ENCODE results near the gene NRCAM.

NRCAM gene

DNA sequence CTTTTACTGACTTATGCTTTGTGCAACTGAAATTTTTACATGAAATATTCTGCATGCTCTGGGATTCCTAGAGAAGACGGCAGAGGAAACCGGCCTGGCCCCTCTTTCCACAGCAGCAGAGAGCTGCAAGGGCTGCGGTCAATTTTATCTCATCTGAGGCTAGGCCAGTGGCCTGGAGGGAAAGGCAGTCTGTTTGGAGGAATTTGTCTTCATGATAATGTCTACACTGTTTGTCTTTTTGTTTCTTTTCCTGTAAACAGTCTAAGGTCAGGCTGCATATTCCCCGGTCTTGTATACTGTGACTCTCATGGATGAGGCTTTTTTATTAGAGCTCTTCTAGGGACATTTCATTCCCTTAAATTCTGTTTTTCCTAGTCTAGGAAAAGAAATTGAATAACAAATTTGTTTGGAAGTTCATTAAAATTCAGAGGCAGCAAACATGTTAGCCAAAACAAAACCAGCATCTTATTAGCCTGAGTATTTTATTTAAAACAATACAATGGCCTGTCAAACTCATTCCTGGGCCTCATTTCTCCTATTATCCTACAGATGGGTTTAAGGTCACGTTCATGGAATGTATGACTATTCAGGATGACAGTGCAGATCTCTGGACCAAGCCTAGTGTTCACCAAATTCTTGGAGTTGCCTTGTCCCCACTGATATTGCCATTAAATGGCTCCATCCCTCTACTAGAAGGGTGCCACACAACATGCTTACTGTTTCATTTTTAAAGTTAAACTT is 352.5 kb downstream of the NRCAM start:
- no peak overlapping the region for H3K4me3 ChIP-seq (ENCODE audit: low read length)
- no peak overlapping the region for H3K9ac ChIP-seq (ENCODE audit: low read depth, low read length)

DNA sequence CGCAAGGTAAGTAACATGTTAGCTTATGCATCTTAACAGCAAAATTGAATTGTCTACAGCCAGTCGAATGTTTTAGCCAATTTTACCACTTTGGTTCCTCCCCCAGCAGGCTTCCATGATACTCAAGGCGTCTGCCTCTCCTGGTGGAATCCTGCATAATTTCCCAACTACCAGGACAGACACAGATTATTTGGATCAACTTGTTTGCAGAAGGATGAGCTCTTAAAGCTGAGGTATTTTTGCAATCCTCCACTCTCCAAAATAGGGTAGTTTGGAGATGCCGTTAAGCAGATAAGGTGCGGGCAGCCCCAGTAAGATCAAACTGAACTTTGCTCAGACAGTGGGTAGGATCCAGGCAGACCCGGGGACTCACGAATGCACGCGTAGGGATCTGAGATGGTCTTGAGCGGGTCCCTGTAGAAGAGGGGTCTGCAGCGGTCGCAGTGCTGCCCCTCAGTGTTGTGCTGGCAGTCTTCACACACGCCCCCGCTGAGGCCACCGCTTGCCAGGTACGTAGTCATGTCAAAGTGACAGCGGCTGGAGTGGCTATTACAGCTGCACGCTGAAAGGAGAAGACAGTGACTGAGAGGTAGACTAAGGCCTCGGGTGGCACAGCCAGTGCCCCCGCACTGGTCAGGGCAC is 353.4 kb downstream of the NRCAM start:
- no peaks in the 10 kb centered on the region for H3K36me3 ChIP-seq (ENCODE audit: insufficient read depth, low read length)
- no peak overlapping the region for H3K4me2 ChIP-seq (ENCODE audit: low read length)
- H3K4me3 ChIP-seq (ENCODE audit: low read length) = no peak overlapping the region
- no peak overlapping the region for H3K9ac ChIP-seq (ENCODE audit: low read depth, low read length)
- H3K4me1 ChIP-seq (ENCODE audit: control insufficient read depth, insufficient read depth, low read length) = peaks cover 7% of the 10 kb centered on the region
- H3K27me3 ChIP-seq (ENCODE audit: control insufficient read depth, insufficient read depth, low read length) = no peaks in the 10 kb centered on the region
- H3K9me3 ChIP-seq (replicated peaks; ENCODE audit: low read length) = no peaks in the 10 kb centered on the region

More for the DNA sequence above, 352.5 kb downstream of the NRCAM start:
- Histone ChIP-seq H3K4me2 (ENCODE audit: low read length) (no peak overlapping the region), H3K4me1 (ENCODE audit: control insufficient read depth, insufficient read depth, low read length) (peaks cover 7% of the 10 kb centered on the region), H3K27me3 (ENCODE audit: control insufficient read depth, insufficient read depth, low read length) (no peaks in the 10 kb centered on the region), H3K9me3 (replicated peaks; ENCODE audit: low read length) (no peaks in the 10 kb centered on the region), H3K36me3 (ENCODE audit: insufficient read depth, low read length) (no peaks in the 10 kb centered on the region)

DNA sequence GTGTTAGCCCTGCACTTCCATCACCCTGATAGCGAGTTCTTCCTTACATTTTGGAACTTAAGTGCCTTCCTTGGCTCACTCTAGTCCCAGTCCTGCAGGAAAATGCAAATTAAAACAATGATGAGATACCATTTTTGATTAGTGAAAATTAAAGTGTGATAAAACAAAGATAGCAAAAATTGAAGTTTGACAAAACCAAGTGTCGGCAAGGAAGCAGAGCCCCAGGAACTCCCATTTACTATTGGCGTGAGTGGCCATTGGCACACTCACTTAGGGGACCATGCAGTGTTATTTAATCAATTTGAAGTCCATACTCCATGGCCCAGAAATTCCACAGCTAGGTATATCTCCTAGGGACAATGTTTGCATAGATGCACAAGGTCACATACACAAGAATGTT is 354.5 kb downstream of the NRCAM start:
- Histone ChIP-seq H3K9me3 (replicated peaks; ENCODE audit: low read length) (no peaks in the 10 kb centered on the region), H3K4me1 (ENCODE audit: control insufficient read depth, insufficient read depth, low read length) (peaks cover 7% of the 10 kb centered on the region), H3K4me2 (ENCODE audit: low read length) (no peak overlapping the region), H3K4me3 (ENCODE audit: low read length) (no peak overlapping the region), H3K36me3 (ENCODE audit: insufficient read depth, low read length) (no peaks in the 10 kb centered on the region), H3K27me3 (ENCODE audit: control insufficient read depth, insufficient read depth, low read length) (no peaks in the 10 kb centered on the region), H3K9ac (ENCODE audit: low read depth, low read length) (no peak overlapping the region)

DNA sequence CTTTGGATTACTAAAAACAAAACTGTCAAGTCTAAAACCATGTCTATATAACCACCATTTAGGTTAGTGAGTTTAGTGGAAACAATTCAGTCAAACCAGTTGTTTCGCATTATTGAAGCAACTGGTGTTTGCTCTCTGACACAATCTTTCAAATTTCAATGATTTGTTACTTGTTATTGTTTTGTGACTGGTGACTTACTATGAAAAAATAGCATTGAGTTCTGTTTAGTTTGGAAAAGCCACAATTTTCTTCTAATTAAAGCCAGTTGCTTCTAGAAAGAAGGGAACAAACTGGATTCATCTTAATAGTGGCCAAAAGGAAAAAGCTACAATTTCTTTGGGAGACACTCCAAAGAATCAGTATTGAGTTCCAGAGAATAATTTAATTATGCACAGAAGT is 356.5 kb downstream of the NRCAM start:
- Histone ChIP-seq H3K4me2 (ENCODE audit: low read length) (no peak overlapping the region), H3K36me3 (ENCODE audit: insufficient read depth, low read length) (no peaks in the 10 kb centered on the region), H3K27me3 (ENCODE audit: control insufficient read depth, insufficient read depth, low read length) (no peaks in the 10 kb centered on the region), H3K4me1 (ENCODE audit: control insufficient read depth, insufficient read depth, low read length) (peaks cover 20% of the 10 kb centered on the region), H3K9me3 (replicated peaks; ENCODE audit: low read length) (no peaks in the 10 kb centered on the region), H3K4me3 (ENCODE audit: low read length) (no peak overlapping the region), H3K9ac (ENCODE audit: low read depth, low read length) (no peak overlapping the region)

DNA sequence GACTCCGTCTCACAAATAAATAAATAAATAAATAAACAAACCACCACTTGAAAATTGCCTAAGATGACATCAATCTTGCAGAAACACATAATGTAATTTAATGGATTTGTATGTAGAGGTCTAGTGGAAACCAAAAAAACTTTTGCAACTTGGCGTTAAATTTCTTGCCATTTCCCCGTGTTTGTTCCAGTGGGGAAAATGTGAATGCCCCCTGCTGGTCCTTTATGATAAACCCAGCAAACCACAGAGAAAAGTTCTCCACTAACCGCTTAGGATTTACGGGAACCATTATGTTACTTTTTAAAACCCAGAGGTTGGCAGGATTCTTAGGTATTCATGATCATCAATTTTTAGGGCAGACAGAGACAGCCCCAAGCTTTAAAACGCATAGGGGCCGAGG is 358.5 kb downstream of the NRCAM start:
- Histone ChIP-seq H3K36me3 (ENCODE audit: insufficient read depth, low read length) (no peaks in the 10 kb centered on the region), H3K9ac (ENCODE audit: low read depth, low read length) (no peak overlapping the region), H3K4me1 (ENCODE audit: control insufficient read depth, insufficient read depth, low read length) (peaks cover 28% of the 10 kb centered on the region), H3K4me3 (ENCODE audit: low read length) (no peak overlapping the region), H3K4me2 (ENCODE audit: low read length) (no peak overlapping the region), H3K9me3 (replicated peaks; ENCODE audit: low read length) (no peaks in the 10 kb centered on the region), H3K27me3 (ENCODE audit: control insufficient read depth, insufficient read depth, low read length) (no peaks in the 10 kb centered on the region)
